Stimulated activated CD8-positive, alpha-beta memory T cell treated with anti-CD3 and anti-CD28 coated beads, Interleukin-7, amount 100 ng/mL, for 48 hours (primary cell): ENCODE measurements around the gene MPL.

Experiments used
- DNase-seq, 2 donors: peaks; one replicate each; pipeline ENCODE4 v3.0.0-alpha.2; 2020; ENCODE audit warnings: low read depth in 1 of 2; ENCODE audit errors: extremely low read depth in 1 of 2

MPL gene

GRCh38 chr1:43305926-43306687 lies 31.5 kb upstream of the MPL start:
- no peak for DNase-seq

GRCh38 chr1:43306688-43307457 lies 30.7 kb upstream of the MPL start:
- DNase-seq = no peak

GRCh38 chr1:43307458-43308158 lies 30.0 kb upstream of the MPL start:
- DNase-seq = no peak

GRCh38 chr1:43308635-43309404 lies 28.8 kb upstream of the MPL start:
- no peak for DNase-seq

GRCh38 chr1:43309405-43310025 lies 28.1 kb upstream of the MPL start:
- DNase-seq = no peak

GRCh38 chr1:43311521-43311920 lies 26.1 kb upstream of the MPL start:
- no peak for DNase-seq

- DNase-seq = no peak
Measured at GRCh38 chr1:43312212-43312623, 25.4 kb upstream of the MPL start.

GRCh38 chr1:43312663-43313515 lies 24.7 kb upstream of the MPL start:
- no peak for DNase-seq

- no peak for DNase-seq
Measured at GRCh38 chr1:43313771-43314170, 23.8 kb upstream of the MPL start.

- DNase-seq = no peak
Measured at GRCh38 chr1:43314233-43314632, 23.4 kb upstream of the MPL start.

GRCh38 chr1:43315481-43315880 lies 22.1 kb upstream of the MPL start:
- no peak for DNase-seq

- DNase-seq = no peak
Measured at GRCh38 chr1:43315963-43316737, 21.5 kb upstream of the MPL start.

GRCh38 chr1:43316738-43317520 lies 20.7 kb upstream of the MPL start:
- no peak for DNase-seq

- DNase-seq = no peak
Measured at GRCh38 chr1:43317817-43318471, 19.7 kb upstream of the MPL start.

- DNase-seq = no peak
Measured at GRCh38 chr1:43318831-43319230, 18.8 kb upstream of the MPL start.

GRCh38 chr1:43319288-43319687 lies 18.3 kb upstream of the MPL start:
- DNase-seq = no peak

- no peak for DNase-seq
Measured at GRCh38 chr1:43319766-43320165, 17.9 kb upstream of the MPL start.
